GM23338 (cell line): ENCODE data around the gene NIPAL3. TPM values are rescaled to one million over a fixed set of nuclear protein-coding genes. Genes with fewer than 3 reads are reported as not detected.
A peak's percentile ranks its signal among the peaks of the same experiment; 100 is the strongest.

ENCODE experiments used
- ATAC-seq: fragments of 200-7000 bp; cut with Tn5 transposase; 3 replicates; pipeline ENCODE4 v1.9.1; 2020
- DNase-seq: peaks from one replicate; pipeline ENCODE4 v3.0.0-alpha.2; 2015; ENCODE audit warnings: low spot score
- H2AFZ ChIP-seq: fragments of 200-600 bp; sonication (generic); 2 replicates; pipeline ENCODE4 v1.8.0; 2016; ENCODE audit warnings: antibody characterized with exemption, mild to moderate bottlenecking, moderate library complexity
- H3F3A ChIP-seq: fragments of 200-600 bp; sonication (generic); replicated peaks from 2 replicates; pipeline ENCODE4 v1.8.0; 2017; ENCODE audit warnings: antibody characterized with exemption, mixed run types, low read depth
- H3K27ac ChIP-seq: fragments of 200-600 bp; sonication (generic); 2 replicates; pipeline ENCODE4 v1.6.1; 2016; ENCODE audit warnings: low read depth
- H3K27me3 ChIP-seq: fragments of 200-600 bp; sonication (generic); 2 replicates; pipeline ENCODE4 v1.8.0; 2016; ENCODE audit warnings: mild to moderate bottlenecking, mixed run types, moderate library complexity; ENCODE audit not compliant: insufficient read depth
- H3K36me3 ChIP-seq: fragments of 200-600 bp; sonication (generic); 2 replicates; pipeline ENCODE4 v1.8.0; 2016; ENCODE audit warnings: mild to moderate bottlenecking; ENCODE audit not compliant: insufficient read depth
- H3K4me1 ChIP-seq: fragments of 200-600 bp; sonication (generic); 2 replicates; pipeline ENCODE4 v1.8.0; 2016; ENCODE audit warnings: mild to moderate bottlenecking, moderate library complexity; ENCODE audit not compliant: insufficient read depth
- H3K4me2 ChIP-seq: fragments of 200-600 bp; sonication (generic); 2 replicates; pipeline ENCODE4 v1.7.1; 2017; ENCODE audit warnings: mixed run types
- H3K4me3 ChIP-seq: fragments of 200-600 bp; sonication (generic); 2 replicates; pipeline ENCODE4 v1.6.1; 2016; ENCODE audit warnings: mixed run types
- H3K79me2 ChIP-seq: fragments of 200-600 bp; sonication (generic); replicated peaks from 2 replicates; pipeline ENCODE4 v1.8.0; 2017; ENCODE audit warnings: mild to moderate bottlenecking; ENCODE audit not compliant: insufficient read depth
- H3K9me2 ChIP-seq: fragments of 200-600 bp; sonication (generic); 2 replicates; pipeline ENCODE4 v1.8.0; 2017; ENCODE audit not compliant: insufficient read depth
- H4K20me1 ChIP-seq: fragments of 200-600 bp; sonication (generic); replicated peaks from 2 replicates; pipeline ENCODE4 v1.8.0; 2017; ENCODE audit warnings: mild to moderate bottlenecking; ENCODE audit not compliant: insufficient read depth
- H3K27ac Mint-ChIP-seq: 2 replicates; pipeline ENCODE4 v1.8.0; 2020; ENCODE audit warnings: inconsistent platforms, mild to moderate bottlenecking, moderate library complexity, mixed read lengths
- H3K27me3 Mint-ChIP-seq: 3 replicates; pipeline ENCODE4 v1.8.0; 2022; ENCODE audit warnings: low read depth, mild to moderate bottlenecking, moderate library complexity, mixed read lengths, inconsistent platforms; ENCODE audit not compliant: insufficient read depth, poor library complexity
- H3K36me3 Mint-ChIP-seq: 3 replicates; pipeline ENCODE4 v1.8.0; 2021; ENCODE audit warnings: low read depth, mild to moderate bottlenecking, inconsistent platforms, moderate library complexity, mixed read lengths
- H3K4me1 Mint-ChIP-seq: 3 replicates; pipeline ENCODE4 v1.8.0; 2020; ENCODE audit warnings: mild to moderate bottlenecking, inconsistent platforms, mixed read lengths
- H3K4me3 Mint-ChIP-seq: 3 replicates; pipeline ENCODE4 v1.8.0; 2021; ENCODE audit warnings: moderate library complexity, mild to moderate bottlenecking, inconsistent platforms, mixed read lengths
- H3K9me3 Mint-ChIP-seq: 3 replicates; pipeline ENCODE4 v1.8.0; 2020; ENCODE audit warnings: moderate library complexity, mild to moderate bottlenecking, inconsistent platforms, mixed read lengths
- JUNB ChIP-seq: IDR thresholded peaks from one replicate; pipeline ENCODE4 v1.6.1; 2016; ENCODE audit warnings: antibody characterized with exemption; ENCODE audit not compliant: unreplicated experiment
- ZNF114 ChIP-seq: fragments of 250-450 bp; sonication (Bioruptor Pico); IDR thresholded peaks from 2 replicates; pipeline ENCODE4 v1.5.0; 2020; ENCODE audit warnings: mild to moderate bottlenecking, moderate library complexity
- polyA plus RNA-seq: library from polyadenylated mRNA; unstranded; fragments of >200 nt; fragmentation: Nextera tagmentation; extraction: Ambion mirVana; gene quantifications from 2 replicates; pipeline ENCODE4 v1.2.1, GENCODE V29; 2016
- total RNA-seq: library from RNA; depleted of rRNA; stranded (reverse); fragments of >200 nt; shearing (Covaris generic); gene quantifications from 2 replicates; pipeline ENCODE4 v1.2.3, GENCODE V29; 2014
- TF ChIP-seq, protein P1 (sequence below): fragments of 250-450 bp; sonication (Bioruptor Pico); IDR thresholded peaks from 2 replicates; pipeline ENCODE4 v1.5.0; 2020; ENCODE audit warnings: mild to moderate bottlenecking, moderate library complexity
- TF ChIP-seq, protein P2 (sequence below): IDR thresholded peaks from 2 replicates; pipeline ENCODE4 v1.6.1; 2016; ENCODE audit warnings: antibody characterized with exemption

Gene NIPAL3
- total and polyA plus RNA-seq, 2 experiments from 2014 or later = 5.5 to 9.6 TPM

DNA sequence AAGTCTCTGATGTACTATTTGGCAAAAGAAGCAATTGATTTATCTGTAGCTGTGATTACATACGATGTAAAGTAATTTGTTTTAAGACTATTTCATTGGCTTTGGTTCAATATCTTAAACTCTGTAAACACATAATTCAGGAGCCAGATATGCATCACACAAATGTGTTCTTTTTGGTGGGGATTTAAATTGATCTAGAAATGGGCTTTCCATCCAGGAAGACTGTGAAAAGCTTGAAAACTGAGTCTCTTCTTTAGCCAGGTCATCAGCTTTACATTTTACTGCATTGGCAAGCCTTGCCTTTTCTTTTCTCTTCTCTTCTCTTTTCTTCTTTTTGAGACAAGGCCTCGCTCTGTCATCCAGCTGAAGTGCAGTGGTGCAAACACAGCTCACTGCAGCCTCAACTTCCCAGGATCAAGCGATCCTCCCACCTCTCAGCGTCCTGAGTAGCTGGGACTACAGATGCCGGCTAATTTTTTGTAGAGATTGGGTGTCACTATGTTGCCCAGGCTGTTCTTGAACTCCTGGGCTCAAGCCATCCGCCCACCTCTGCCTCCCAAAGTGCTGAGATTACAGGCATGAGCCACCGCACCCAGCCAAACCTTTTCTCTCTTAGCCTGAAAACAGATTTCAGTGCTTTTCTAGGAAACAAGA lies 88.4 kb downstream of the NIPAL3 start (continued):
- TF ChIP-seq, protein P1, sequence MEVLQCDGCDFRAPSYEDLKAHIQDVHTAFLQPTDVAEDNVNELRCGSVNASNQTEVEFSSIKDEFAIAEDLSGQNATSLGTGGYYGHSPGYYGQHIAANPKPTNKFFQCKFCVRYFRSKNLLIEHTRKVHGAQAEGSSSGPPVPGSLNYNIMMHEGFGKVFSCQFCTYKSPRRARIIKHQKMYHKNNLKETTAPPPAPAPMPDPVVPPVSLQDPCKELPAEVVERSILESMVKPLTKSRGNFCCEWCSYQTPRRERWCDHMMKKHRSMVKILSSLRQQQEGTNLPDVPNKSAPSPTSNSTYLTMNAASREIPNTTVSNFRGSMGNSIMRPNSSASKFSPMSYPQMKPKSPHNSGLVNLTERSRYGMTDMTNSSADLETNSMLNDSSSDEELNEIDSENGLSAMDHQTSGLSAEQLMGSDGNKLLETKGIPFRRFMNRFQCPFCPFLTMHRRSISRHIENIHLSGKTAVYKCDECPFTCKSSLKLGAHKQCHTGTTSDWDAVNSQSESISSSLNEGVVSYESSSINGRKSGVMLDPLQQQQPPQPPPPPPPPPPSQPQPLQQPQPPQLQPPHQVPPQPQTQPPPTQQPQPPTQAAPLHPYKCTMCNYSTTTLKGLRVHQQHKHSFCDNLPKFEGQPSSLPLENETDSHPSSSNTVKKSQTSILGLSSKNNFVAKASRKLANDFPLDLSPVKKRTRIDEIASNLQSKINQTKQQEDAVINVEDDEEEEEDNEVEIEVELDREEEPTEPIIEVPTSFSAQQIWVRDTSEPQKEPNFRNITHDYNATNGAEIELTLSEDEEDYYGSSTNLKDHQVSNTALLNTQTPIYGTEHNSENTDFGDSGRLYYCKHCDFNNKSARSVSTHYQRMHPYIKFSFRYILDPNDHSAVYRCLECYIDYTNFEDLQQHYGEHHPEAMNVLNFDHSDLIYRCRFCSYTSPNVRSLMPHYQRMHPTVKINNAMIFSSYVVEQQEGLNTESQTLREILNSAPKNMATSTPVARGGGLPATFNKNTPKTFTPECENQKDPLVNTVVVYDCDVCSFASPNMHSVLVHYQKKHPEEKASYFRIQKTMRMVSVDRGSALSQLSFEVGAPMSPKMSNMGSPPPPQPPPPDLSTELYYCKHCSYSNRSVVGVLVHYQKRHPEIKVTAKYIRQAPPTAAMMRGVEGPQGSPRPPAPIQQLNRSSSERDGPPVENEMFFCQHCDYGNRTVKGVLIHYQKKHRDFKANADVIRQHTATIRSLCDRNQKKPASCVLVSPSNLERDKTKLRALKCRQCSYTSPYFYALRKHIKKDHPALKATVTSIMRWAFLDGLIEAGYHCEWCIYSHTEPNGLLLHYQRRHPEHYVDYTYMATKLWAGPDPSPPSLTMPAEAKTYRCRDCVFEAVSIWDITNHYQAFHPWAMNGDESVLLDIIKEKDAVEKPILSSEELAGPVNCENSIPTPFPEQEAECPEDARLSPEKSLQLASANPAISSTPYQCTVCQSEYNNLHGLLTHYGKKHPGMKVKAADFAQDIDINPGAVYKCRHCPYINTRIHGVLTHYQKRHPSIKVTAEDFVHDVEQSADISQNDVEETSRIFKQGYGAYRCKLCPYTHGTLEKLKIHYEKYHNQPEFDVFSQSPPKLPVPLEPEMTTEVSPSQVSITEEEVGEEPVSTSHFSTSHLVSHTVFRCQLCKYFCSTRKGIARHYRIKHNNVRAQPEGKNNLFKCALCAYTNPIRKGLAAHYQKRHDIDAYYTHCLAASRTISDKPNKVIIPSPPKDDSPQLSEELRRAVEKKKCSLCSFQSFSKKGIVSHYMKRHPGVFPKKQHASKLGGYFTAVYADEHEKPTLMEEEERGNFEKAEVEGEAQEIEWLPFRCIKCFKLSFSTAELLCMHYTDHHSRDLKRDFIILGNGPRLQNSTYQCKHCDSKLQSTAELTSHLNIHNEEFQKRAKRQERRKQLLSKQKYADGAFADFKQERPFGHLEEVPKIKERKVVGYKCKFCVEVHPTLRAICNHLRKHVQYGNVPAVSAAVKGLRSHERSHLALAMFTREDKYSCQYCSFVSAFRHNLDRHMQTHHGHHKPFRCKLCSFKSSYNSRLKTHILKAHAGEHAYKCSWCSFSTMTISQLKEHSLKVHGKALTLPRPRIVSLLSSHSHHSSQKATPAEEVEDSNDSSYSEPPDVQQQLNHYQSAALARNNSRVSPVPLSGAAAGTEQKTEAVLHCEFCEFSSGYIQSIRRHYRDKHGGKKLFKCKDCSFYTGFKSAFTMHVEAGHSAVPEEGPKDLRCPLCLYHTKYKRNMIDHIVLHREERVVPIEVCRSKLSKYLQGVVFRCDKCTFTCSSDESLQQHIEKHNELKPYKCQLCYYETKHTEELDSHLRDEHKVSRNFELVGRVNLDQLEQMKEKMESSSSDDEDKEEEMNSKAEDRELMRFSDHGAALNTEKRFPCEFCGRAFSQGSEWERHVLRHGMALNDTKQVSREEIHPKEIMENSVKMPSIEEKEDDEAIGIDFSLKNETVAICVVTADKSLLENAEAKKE (CRISPR knock-in tag) = no peak
- no peak for TF ChIP-seq JUNB

DNA sequence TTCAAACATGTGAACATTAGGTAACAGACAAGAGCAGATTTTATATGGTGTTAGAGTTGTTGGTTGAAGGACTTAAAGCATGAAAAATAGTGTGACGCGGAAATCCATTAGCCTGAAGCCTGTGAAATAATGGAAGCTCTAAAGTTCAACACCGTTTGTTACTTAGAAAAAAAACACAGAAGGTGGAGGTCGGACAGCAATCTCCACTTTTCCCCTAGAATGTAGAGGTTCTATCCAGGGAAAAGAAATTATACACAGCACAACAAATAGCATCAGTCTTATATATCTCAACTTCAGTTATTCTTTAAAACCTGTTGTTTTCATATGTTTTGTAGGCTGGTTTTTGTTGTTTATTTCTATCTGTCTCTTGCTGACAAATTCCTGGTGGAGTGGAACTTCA lies 89.0 kb downstream of the NIPAL3 start:
- no peak for ATAC-seq
- DNase-seq = no peak
- Histone ChIP-seq H3K4me3 (peak overlapping the region; percentile 96), H3K4me1 (peaks cover 37% of the 10 kb centered on the region), H3K4me2 (no peak overlapping the region), H2AFZ (no peak overlapping the region), H3K79me2 (peaks cover 16% of the 10 kb centered on the region; the same call in 1 of the 2 replicates), H4K20me1 (no peaks in the 10 kb centered on the region), H3K27me3 (peaks cover 7% of the 10 kb centered on the region), H3K36me3 (no peaks in the 10 kb centered on the region), H3K9me2 (no peaks in the 10 kb centered on the region), H3K27ac (no peak overlapping the region), H3F3A (0 out of 2 replicates have a peak, but pooled peaks cover 3% of the 10 kb centered on the region)
- H3K9me3 Mint-ChIP-seq = peaks cover 3% of the 10 kb centered on the region; the same call in 1 of the 3 replicates
- H3K4me1 Mint-ChIP-seq = peaks cover 64% of the 10 kb centered on the region
- H3K4me3 Mint-ChIP-seq = peak overlapping the region; percentile 91; the same call in 2 of the 3 replicates
- peaks cover 2% of the 10 kb centered on the region; the same call in 1 of the 3 replicates for H3K36me3 Mint-ChIP-seq
- H3K27ac Mint-ChIP-seq = no peak overlapping the region
- H3K27me3 Mint-ChIP-seq = peaks cover 9% of the 10 kb centered on the region
- TF ChIP-seq JUNB (no peak), ZNF114 (CRISPR knock-in tag) (no peak)
- TF ChIP-seq, protein P1 (CRISPR knock-in tag) = no peak
- TF ChIP-seq, protein P2, sequence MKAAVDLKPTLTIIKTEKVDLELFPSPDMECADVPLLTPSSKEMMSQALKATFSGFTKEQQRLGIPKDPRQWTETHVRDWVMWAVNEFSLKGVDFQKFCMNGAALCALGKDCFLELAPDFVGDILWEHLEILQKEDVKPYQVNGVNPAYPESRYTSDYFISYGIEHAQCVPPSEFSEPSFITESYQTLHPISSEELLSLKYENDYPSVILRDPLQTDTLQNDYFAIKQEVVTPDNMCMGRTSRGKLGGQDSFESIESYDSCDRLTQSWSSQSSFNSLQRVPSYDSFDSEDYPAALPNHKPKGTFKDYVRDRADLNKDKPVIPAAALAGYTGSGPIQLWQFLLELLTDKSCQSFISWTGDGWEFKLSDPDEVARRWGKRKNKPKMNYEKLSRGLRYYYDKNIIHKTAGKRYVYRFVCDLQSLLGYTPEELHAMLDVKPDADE = no peak
